Ascending aorta (tissue), 2 donors: ENCODE data around the gene FHAD1. TPM values are rescaled to one million over a fixed set of nuclear protein-coding genes. Genes with fewer than 3 reads are reported as not detected.
A peak's percentile ranks its signal among the peaks of the same experiment; 100 is the strongest.

Experiments
- DNase-seq, 2 donors: peaks; one replicate each; pipeline ENCODE4 v3.0.0-alpha.2; 2019; ENCODE audit warnings: low spot score in 2 of 2
- H3K27ac ChIP-seq, 2 donors: fragments of 200-600 bp; sonication (generic); one replicate each; pipeline ENCODE4 v1.5.1; 2016 to 2017; ENCODE audit warnings: mild to moderate bottlenecking in 1 of 2
- H3K27me3 ChIP-seq: fragments of 200-600 bp; sonication (generic); one replicate; pipeline ENCODE4 v1.5.1; 2017
- H3K36me3 ChIP-seq, 2 donors: fragments of 200-600 bp; sonication (generic); one replicate each; pipeline ENCODE4 v1.5.1; 2016
- H3K4me1 ChIP-seq, 2 donors: fragments of 200-600 bp; sonication (generic); one replicate each; pipeline ENCODE4 v1.5.1; 2016 to 2017; ENCODE audit warnings: mild to moderate bottlenecking in 1 of 2
- H3K4me3 ChIP-seq, 2 donors: fragments of 200-600 bp; sonication (generic); one replicate each; pipeline ENCODE4 v1.5.1; 2016 to 2017; ENCODE audit warnings: mild to moderate bottlenecking in 1 of 2
- H3K9me3 ChIP-seq, 2 donors: fragments of 200-600 bp; sonication (generic); one replicate each; pipeline ENCODE4 v1.5.1; 2016
- CTCF ChIP-seq, 3 experiments: fragments of 200-600 bp in 2 of 3; fragments of 450-650 bp in 1 of 3; sonication (generic) in 2 of 3; IDR thresholded peaks; one replicate each; pipeline ENCODE4 v1.5.1; 2016 to 2019; ENCODE audit warnings: antibody characterized with exemption in 3 of 3, mild to moderate bottlenecking in 1 of 3, moderate library complexity in 1 of 3
- intact Hi-C: fragments of 100-400 bp; cut with DNase I; formaldehyde crosslinking; loops from one replicate; pipeline ENCODE4 v1.15.1; 2023
- total RNA-seq: library from RNA; depleted of rRNA; stranded (reverse); fragments of >200 nt; gene quantifications from one replicate; pipeline ENCODE4 v1.1.0, GENCODE V29; 2016

Gene FHAD1
- total RNA-seq, 1 donor from 2014 or later: not detected

DNA sequence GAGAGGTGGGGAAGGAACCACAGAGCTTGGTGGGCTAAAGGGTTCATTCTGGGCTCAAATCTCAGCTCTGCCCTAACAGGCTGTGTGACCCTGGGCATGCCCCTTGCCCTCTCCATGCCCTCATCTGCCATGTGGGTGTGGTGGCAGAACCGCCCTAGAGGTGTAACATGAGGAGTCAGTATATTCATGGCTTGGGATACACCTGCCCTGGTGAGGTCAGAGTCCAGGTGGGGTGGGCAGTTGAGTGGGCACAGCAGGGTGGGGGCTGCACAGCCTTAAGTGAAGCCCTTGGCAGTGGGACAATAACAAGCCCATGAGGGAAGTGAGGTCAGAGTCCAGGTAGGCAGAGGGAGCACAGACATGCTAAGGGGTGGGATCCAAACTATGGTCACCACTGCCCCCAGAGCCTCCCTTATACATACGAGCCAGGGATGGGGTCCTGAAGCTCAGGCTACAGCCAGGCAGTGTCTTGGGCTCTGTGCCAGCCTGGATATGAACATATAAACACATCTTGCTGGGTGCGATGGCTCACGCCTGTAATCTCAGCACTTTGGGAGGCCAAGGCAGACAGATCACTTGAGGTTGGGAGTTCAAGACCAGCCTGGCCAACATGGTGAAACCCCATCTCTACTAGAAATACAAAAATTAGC, 103.7 kb downstream of the FHAD1 start:
- TF ChIP-seq CTCF (IDR thresholded peaks at IDR 0.05): no peak
- Histone ChIP-seq H3K27ac (no peak overlapping the region), H3K9me3 (no peaks in the 10 kb centered on the region), H3K4me3 (no peak overlapping the region), H3K36me3 (no peaks in the 10 kb centered on the region), H3K27me3 (no peaks in the 10 kb centered on the region), H3K4me1 (peaks cover 0 to 8% of the 10 kb centered on the region in 2 donors)
- DNase-seq: no peak
- intact Hi-C loops: no loop called here

- intact Hi-C loops: no loop called here
- Histone ChIP-seq H3K27me3 (no peaks in the 10 kb centered on the region), H3K4me3 (no peak overlapping the region), H3K27ac (no peak overlapping the region), H3K9me3 (no peaks in the 10 kb centered on the region), H3K4me1 (peaks cover 0 to 8% of the 10 kb centered on the region in 2 donors), H3K36me3 (no peaks in the 10 kb centered on the region)
- DNase-seq: no peak
- TF ChIP-seq CTCF (IDR thresholded peaks at IDR 0.05): no peak
Observed at GRCh38 chr1:15351310-15351709, 104.3 kb downstream of the FHAD1 start.

- no peak for TF ChIP-seq CTCF (IDR thresholded peaks at IDR 0.05)
- intact Hi-C loops: no loop called here
Observed at GRCh38 chr1:15352128-15352957, 105.3 kb downstream of the FHAD1 start.

GRCh38 chr1:15353839-15354579, 107.0 kb downstream of the FHAD1 start:
- no peaks in the 10 kb centered on the region for H3K36me3 ChIP-seq
- no peak overlapping the region for H3K4me3 ChIP-seq
- intact Hi-C loops: no loop called here
- no peak for DNase-seq
- H3K27ac ChIP-seq: no peak overlapping the region
- no peaks in the 10 kb centered on the region for H3K9me3 ChIP-seq
- peaks cover 0 to 8% of the 10 kb centered on the region in 2 donors for H3K4me1 ChIP-seq
- TF ChIP-seq CTCF (IDR thresholded peaks at IDR 0.05): no peak
- H3K27me3 ChIP-seq: no peaks in the 10 kb centered on the region

More at GRCh38 chr1:15352128-15352957, 105.3 kb downstream of the FHAD1 start:
- no peak overlapping the region for H3K27ac ChIP-seq
- no peaks in the 10 kb centered on the region for H3K36me3 ChIP-seq
- H3K27me3 ChIP-seq: no peaks in the 10 kb centered on the region
- no peak overlapping the region for H3K4me3 ChIP-seq
- peak in 1 of 2 donors; percentile 73 for DNase-seq
- no peaks in the 10 kb centered on the region for H3K9me3 ChIP-seq
- peaks cover 0 to 8% of the 10 kb centered on the region in 2 donors for H3K4me1 ChIP-seq

DNA sequence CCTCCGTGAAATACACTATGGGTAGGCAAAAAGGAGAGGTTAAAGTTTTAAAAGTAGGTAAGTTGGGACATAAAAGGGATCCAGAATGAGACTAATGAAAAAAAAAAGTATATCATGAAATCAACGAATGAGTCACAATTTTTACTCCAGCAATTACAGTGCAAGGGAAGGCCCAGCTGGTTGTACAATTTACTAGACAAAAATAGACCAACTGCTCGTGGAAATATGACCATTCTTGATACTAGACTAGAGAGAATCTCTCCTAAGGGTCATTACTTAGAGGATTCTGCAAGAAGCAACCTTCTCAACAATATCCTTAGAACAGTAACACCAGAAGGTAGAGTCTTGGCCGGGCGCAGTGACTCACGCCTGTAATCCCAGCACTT, 107.5 kb downstream of the FHAD1 start:
- H3K27me3 ChIP-seq: no peaks in the 10 kb centered on the region
- no peak for TF ChIP-seq CTCF (IDR thresholded peaks at IDR 0.05)
- no peak for DNase-seq
- no peaks in the 10 kb centered on the region for H3K36me3 ChIP-seq
- no peaks in the 10 kb centered on the region for H3K9me3 ChIP-seq
- H3K4me3 ChIP-seq: no peak overlapping the region
- peaks cover 0 to 8% of the 10 kb centered on the region in 2 donors for H3K4me1 ChIP-seq
- intact Hi-C loops: no loop called here
- no peak overlapping the region for H3K27ac ChIP-seq
